ENCODE results near the gene ID3.

ID3 gene

DNA sequence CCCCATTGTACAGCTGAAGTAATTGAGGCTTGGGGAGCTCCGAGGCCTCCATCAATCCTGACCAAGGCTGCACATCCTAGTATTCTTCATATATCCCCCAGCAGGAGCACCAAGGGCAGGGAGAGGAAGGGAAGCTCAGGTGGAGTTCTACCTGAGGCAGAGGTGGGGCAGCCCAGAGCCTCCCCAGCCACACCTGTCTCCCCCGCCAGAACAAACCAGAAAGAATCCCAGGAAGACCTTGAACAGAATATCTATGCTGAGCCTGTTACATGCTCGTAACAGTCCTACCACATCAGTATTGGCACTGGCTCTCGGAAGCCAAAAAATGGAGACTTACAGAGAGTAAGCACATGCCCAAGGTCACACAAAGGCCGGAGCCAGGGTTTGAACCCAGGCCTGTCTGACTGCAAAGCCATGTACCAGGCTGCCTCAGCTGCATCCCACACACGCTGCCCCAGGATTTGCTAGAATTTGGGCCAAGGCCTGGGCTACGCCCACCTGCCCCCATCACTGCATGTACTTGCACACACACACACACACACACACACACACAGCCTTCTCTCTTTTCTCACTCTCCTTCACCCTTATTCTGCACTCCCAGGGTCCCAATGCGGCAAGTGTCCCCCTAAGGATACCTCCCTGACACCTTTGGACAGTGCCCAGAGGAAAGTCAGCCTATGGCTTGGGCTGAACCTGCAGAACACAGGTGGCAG, 32.8 kb downstream of the ID3 start:
- DNase-seq (ENCODE audit: low read depth) = no peak

DNA sequence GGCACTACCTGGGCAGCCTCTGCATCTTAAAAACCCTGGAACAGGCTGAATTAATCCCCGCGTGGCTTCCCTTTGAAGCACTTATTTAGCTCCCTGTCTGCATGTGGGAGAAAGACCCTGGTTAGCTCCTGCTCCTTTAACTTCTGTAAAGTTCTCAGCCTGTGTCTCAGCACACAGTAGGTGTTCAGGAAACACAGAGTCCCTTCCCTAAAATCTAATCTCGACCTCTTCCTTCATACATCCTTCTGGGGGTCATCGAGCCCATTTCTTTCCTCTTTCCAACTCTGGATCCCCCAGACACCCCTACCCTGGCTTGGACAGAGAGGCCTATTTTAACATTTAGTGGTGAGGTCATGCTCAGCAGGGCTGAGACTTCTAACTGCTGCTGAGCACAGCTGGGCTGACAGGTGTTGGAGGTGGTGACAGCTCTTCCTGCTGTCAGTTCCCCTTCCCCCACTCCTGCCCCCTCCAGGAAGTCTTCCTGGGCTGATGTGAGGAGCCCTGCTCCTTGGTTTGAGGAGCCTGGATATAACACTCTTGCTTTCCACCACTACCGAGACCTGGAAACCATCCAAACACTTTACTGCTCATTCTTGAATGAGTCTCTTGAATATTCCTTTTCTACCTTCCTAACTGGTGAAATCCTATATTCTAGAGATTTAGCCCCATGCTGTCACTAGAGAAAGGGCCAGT, 33.6 kb downstream of the ID3 start:
- DNase-seq (ENCODE audit: low read depth) = no peak

DNA sequence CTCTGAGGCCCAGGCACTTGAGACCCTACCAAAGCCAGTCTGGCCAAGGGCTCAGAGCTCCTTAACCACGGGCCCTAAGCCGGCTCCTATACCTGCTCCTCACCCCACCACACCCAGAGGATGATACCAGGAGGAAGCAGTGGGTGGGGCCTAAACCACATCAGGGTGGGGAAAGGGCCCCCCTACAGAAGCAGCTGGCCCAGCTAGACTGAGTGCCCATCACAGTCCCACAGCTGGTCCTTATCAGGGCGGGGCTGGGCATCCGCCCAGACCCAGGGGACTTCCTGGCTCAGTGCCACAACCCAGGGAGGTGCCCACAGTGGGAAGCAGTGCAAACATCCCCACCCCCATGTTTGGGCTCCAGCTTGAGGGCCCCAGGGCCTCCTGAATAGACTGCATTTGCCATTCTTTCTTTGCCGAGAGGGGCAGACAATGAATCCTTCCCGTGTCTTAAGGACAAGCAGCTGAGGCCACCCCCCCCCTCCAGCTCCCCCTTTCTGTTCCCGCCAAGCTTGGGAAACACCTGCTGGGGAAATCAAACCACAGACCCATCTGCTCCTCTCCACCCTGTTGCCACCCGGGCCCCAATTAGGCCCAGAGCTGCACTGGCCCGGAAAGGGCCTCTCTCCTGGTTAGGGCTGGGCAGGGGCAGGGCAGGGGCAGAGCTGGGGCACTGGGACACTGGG, 34.4 kb downstream of the ID3 start:
- DNase-seq (ENCODE audit: low read depth) = peak; percentile 29

DNA sequence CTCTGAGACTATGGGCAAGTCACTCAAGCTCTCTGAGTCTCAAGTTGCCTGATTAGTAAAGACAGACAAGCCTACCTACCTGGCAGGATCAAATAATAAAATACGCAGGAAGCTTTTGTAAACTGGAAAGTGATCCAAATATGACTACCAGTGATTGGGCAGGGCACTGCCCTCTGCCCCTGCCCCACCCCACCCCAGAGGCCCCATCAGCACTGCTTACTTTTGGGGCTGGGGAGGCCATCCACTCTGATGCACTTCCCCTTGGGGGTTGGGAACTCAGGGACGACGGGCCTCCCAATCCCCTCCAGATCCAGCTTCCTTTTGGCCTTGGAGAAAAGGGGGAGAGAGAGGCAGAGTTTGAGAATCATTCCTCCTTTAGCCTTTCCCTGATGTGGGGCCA, 35.1 kb downstream of the ID3 start:
- no peak for DNase-seq (ENCODE audit: low read depth)

DNA sequence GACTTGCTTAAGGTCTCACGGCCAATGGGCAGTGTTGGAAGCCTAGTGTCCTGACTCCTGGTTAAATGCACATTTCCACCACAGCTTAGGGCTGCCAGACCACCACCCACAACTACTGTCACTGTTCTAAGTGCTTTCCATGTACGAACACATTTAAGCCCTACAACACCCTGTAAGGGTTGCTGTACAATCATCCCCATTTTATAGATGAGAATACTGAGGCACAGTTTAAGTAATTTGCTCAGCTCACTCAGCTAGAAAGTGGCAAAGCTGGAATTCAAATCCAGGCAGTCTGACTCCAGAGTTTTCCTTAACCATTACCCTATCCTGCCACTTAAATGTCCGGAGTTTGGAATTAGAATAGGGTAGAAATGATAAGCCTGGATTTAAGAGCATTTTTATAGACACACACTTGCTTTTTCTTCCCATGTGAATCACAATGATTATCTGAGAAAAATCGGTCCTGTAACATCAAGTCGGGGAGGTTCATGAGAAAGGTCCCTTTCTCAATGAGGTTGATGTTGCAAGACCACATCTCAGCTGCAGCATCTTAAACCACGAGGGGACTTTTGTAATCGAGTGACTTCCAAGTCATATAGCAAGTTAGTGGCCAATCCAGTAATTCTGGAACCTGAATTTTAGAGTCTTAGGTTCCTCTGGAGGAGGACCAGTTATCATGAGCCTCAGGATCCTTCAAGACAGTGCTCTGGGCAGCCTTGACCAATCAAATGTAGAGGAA, 36.9 kb downstream of the ID3 start:
- DNase-seq (ENCODE audit: low read depth) = no peak

DNA sequence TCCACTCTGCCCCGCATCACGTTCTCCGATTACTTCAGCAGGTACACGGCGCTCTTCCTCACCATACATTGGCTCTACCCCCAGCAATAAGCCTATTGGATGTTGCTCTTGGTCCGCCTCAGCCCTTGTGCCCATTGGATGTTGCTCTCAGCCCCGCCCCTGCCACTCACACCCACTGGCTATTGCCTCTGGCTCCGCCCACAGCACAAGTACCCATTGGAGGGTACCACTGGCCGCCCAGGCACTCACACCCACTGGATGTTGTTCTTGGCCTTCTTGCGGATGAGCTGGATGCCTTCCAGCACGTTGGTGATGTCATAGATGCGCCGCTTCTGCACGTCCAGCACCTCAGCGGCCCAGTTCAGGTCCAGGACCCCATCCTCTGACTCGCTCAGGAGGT, 37.7 kb downstream of the ID3 start:
- no peak for DNase-seq (ENCODE audit: low read depth)

DNA sequence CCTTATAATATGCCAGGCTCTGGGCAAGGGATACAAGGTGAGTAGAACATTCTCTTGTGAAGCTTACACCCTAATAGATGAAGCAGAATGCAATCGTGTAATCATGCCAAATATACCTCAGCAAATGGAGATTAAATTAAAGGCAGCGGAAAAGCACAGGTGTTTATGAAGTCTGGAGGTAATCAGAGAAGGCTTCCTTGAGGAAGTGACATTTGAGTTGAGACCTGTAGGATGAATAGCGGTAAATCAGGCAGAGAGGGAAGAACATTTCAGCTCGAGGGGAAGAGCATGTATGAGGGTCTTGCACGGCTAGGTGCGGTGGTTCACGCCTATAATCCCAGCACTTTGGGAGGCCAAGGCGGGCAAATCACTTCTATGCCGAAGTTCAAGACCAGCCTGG, 41.7 kb downstream of the ID3 start:
- DNase-seq (ENCODE audit: low read depth) = no peak

DNA sequence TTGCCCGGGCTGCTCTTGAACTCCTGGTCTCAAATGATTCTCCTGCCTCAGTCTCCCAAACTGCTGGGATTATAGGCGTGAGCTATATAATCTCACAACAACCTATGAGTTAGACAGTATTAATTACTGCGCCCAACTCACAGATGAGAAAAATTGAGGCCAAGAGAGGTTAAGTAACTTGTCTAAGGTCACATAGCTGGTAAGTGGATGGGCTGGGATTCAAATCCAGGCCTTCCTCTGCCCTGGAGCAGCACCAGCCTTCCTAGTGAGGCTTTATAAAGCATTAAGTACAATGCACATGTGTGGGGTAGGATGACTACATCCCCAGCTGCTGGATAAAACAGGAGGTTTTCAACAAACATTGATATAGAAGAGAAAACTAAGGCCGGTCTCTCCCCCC, 43.4 kb downstream of the ID3 start:
- no peak for DNase-seq (ENCODE audit: low read depth)

DNA sequence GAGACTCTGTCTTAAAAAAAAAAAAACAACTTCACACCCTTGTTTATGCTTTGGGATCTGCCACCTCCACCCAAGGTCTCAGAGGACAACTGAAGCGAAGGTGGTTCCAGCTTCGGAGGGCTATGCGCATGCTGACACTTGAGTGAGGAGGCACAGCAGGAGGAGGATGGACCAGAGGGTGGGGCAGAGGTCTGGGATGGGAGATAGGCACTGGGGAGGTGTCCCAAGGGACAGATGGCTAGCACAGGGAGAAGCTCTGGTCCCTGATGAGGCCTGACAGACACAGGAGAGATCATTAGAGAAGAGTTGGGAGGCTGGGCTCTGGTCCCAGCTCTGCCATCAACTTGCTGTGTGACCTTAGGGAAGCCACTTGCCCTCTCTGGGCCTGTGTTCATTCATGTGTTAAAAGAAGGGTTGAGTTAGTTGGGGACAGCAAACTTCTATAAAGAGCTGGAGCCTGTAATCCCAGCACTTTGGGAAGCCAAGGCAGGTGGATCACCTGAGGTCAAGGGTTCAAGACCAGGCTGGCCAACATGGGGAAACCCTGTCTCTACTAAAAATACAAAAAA, 45.1 kb downstream of the ID3 start:
- no peak for DNase-seq (ENCODE audit: low read depth)

DNA sequence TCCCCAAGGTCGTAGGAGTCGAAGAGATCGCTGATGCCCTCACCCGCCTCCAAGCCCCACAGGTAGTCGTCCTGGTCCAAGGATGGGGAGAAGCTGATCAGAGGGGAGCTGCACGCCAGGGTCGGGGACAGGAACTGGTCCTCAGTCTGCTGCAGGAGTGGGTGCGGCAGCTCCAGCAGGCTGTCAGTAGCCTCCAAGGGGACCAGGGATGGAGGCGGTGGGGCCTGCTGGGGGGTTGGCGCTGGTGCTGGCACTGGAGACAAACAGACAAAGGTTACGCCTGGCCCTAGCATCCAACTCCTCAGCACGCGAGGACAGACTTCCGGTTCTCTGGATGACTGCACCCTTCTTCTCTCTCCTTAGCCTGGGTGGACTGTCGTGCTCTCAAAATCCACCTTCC, 49.4 kb downstream of the ID3 start:
- no peak for DNase-seq (ENCODE audit: low read depth)
